ENCODE results near the gene SMCHD1. TPM values are rescaled to one million over a fixed set of nuclear protein-coding genes. Genes with fewer than 3 reads are reported as not detected.

SMCHD1 gene
- total and polyA plus RNA-seq, 3 donors from 2014 or later: 46.6 to 111 (median 87.2) TPM

DNA sequence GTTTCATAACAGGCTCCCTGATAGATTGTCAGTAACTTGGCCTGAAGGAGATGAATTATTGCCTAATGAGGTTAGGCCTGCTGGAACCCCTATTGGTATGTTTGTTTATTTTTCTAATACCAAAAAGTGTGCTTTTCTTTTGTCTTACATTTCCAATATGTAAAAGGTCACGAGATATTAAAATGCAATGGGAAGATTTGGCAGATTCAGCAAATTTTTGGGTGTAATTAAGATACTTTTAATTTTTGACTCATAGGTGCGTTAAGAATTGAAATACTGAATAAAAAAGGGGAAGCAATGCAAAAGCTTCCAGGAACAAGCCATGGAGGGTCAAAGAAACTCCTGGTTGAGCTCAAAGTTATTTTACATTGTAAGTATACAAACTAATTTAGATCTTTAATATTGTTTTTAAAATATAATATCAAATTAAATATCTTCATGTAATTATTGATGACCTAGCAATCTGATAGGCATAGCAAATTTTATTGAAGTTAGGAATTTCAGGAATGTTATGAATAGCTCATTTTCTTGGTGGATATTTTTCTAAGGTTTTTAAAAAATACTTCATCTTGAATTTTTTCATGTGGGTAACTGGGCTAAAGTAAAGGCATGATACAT lies 52.1 kb downstream of the SMCHD1 start:
- 86 to 95% methylated on average over 2 of the region's 2 CpGs for WGBS, 2 donors
- no peaks in the 10 kb centered on the region for H3K36me3 ChIP-seq (ENCODE audit: low read depth, missing control alignments)
- H3K4me1 ChIP-seq: no peaks in the 10 kb centered on the region

DNA sequence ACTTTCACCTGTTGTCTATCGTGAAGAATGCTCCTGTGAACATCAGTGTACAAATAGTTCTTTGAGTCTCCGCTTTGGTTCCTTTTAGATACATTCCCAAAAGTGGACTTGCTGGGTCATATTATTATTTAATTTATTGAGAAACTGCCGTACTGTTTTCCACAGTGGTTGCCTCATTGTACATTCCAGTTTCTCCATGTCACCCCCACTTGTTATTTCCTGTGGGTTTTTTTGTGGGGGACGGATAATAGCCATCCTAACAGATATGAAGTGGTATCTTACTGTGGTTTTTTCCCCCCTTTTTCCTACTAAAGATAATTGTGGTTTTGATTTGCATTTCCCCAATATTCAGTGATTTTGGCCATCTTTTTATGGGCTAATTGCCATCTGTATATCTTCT lies 53.8 kb downstream of the SMCHD1 start:
- Histone ChIP-seq H3K36me3 (ENCODE audit: low read depth, missing control alignments) (no peaks in the 10 kb centered on the region), H3K27me3 (no peaks in the 10 kb centered on the region), H3K9me3 (no peaks in the 10 kb centered on the region), H3K4me3 (no peak overlapping the region), H3K4me1 (no peaks in the 10 kb centered on the region), H3K27ac (no peak overlapping the region)
- no peak for TF ChIP-seq POLR2A (IDR thresholded peaks at IDR 0.05)
- no peak for TF ChIP-seq CTCF (IDR thresholded peaks at IDR 0.05)
- 66 to 69% methylated on average over 4 of the region's 4 CpGs for WGBS, 2 donors
- intact Hi-C loops (cut with DNase I; ENCODE audit: low total_unique reads): no loop called here
- DNase-seq: no peak

More for the DNA sequence above, 52.1 kb downstream of the SMCHD1 start:
- no peak for TF ChIP-seq POLR2A (IDR thresholded peaks at IDR 0.05)
- no peak for TF ChIP-seq CTCF (IDR thresholded peaks at IDR 0.05)
- intact Hi-C loops (cut with DNase I; ENCODE audit: low total_unique reads): no loop called here
- H3K9me3 ChIP-seq: no peaks in the 10 kb centered on the region
- no peak for DNase-seq
- no peak overlapping the region for H3K4me3 ChIP-seq
- no peak overlapping the region for H3K27ac ChIP-seq
- no peaks in the 10 kb centered on the region for H3K27me3 ChIP-seq

DNA sequence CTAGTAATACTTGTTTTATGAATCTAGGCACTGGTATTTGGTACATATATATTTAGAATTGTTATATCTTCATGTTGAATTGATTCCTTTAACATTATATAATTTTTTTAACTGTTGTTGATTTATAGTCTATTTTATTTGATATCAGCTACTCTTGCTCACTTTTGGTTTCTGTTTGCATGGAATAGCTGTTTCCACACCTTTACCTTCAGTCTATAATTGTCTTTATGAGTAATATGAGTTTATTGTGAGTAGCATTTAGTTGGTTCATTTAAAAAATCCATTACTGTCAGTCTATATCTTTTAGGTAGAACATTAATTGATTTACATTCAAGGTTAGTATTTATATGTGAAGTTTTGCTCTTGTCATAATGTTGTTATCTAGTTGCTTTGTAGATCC lies 58.6 kb downstream of the SMCHD1 start:
- DNase-seq: no peak
- Histone ChIP-seq H3K27ac (no peak overlapping the region), H3K9me3 (no peaks in the 10 kb centered on the region), H3K27me3 (no peaks in the 10 kb centered on the region), H3K4me3 (no peak overlapping the region), H3K36me3 (ENCODE audit: low read depth, missing control alignments) (no peaks in the 10 kb centered on the region), H3K4me1 (no peaks in the 10 kb centered on the region)
- TF ChIP-seq POLR2A (IDR thresholded peaks at IDR 0.05) (no peak), CTCF (IDR thresholded peaks at IDR 0.05) (no peak)
- intact Hi-C loops (cut with DNase I; ENCODE audit: low total_unique reads): no loop called here

GRCh38 chr18:2715990-2716389 lies 60.5 kb downstream of the SMCHD1 start:
- TF ChIP-seq POLR2A (IDR thresholded peaks at IDR 0.05) (no peak), CTCF (IDR thresholded peaks at IDR 0.05) (no peak)
- Histone ChIP-seq H3K36me3 (ENCODE audit: low read depth, missing control alignments) (no peaks in the 10 kb centered on the region), H3K27me3 (no peaks in the 10 kb centered on the region), H3K4me3 (no peak overlapping the region), H3K4me1 (no peaks in the 10 kb centered on the region), H3K27ac (no peak overlapping the region), H3K9me3 (no peaks in the 10 kb centered on the region)
- intact Hi-C loops (cut with DNase I; ENCODE audit: low total_unique reads): no loop called here
- no peak for DNase-seq
- 95 to 97% methylated on average over 3 of the region's 3 CpGs for WGBS, 2 donors
